Tibial artery (tissue), 4 donors: ENCODE data around the gene MYO9A.
"Not testable (repeated sequence)": the region's sequence is repeated elsewhere in the genome, so short reads cannot be mapped to it uniquely, and the experiment has no call there.

Experiments used
- DNase-seq, 2 donors: peaks; one replicate each; pipeline ENCODE4 v3.0.0-alpha.2; 2019
- H3K27ac ChIP-seq, 2 donors: fragments of 200-600 bp; sonication (generic) in 1 of 2; 1 replicate in 1 of 2; 2 replicates in 1 of 2; pipeline ENCODE4 v1.5.1; 2018 to 2019; ENCODE audit warnings: mild to moderate bottlenecking in 1 of 2
- H3K27me3 ChIP-seq, 2 donors: fragments of 200-600 bp; sonication (generic) in 1 of 2; one replicate each; pipeline versions ENCODE4 v1.5.1 to v1.6.0; 2016 to 2019
- H3K36me3 ChIP-seq, 3 donors: fragments of 200-600 bp; sonication (generic) in 2 of 3; one replicate each; pipeline ENCODE4 v1.5.1; 2016 to 2019; ENCODE audit warnings: mild to moderate bottlenecking in 2 of 3
- H3K4me1 ChIP-seq, 4 donors: fragments of 200-600 bp; sonication (generic) in 2 of 4; 1 replicate in 3 of 4; 2 replicates in 1 of 4; pipeline ENCODE4 v1.5.1; 2016 to 2019
- H3K4me3 ChIP-seq, 2 donors: fragments of 200-600 bp; sonication (generic) in 1 of 2; 1 replicate in 1 of 2; 2 replicates in 1 of 2; pipeline ENCODE4 v1.5.1; 2018 to 2019; ENCODE audit warnings: mild to moderate bottlenecking in 2 of 2
- H3K9me3 ChIP-seq, 3 donors: fragments of 200-600 bp; sonication (generic) in 1 of 3; one replicate each; pipeline ENCODE4 v1.5.1; 2016 to 2019
- CTCF ChIP-seq, 2 experiments: fragments of 200-600 bp in 1 of 2; fragments of 450-650 bp in 1 of 2; IDR thresholded peaks; one replicate each; pipeline ENCODE4 v1.5.1; 2017 to 2019; ENCODE audit warnings: antibody characterized with exemption in 2 of 2, mild to moderate bottlenecking in 1 of 2, moderate library complexity in 1 of 2
- intact Hi-C: fragments of 100-400 bp; cut with DNase I; formaldehyde crosslinking; loops from one replicate; pipeline ENCODE4 v1.15.0; 2023; ENCODE audit warnings: low total_unique reads

Gene MYO9A

GRCh38 chr15:72110355-72110754 is 7.6 kb downstream of the MYO9A start:
- Histone ChIP-seq H3K36me3 (no peaks in the 10 kb centered on the region), H3K4me3 (no peak overlapping the region), H3K27ac (no peak overlapping the region), H3K9me3 (no peaks in the 10 kb centered on the region), H3K4me1 (peaks cover 0 to 43% (median 9%) of the 10 kb centered on the region in 4 donors), H3K27me3 (no peaks in the 10 kb centered on the region)
- intact Hi-C loops: loop anchor here (5.0 to 10.0 kb wide), 2 partner anchors 124 to 1453 kb away; partner anchors contain the start of gene PKM
- no peak for DNase-seq
- TF ChIP-seq CTCF (IDR thresholded peaks at IDR 0.05): no peak

GRCh38 chr15:72106068-72106467 is 11.9 kb downstream of the MYO9A start:
- Histone ChIP-seq H3K36me3 (no peaks in the 10 kb centered on the region), H3K27ac (no peak overlapping the region), H3K9me3 (no peaks in the 10 kb centered on the region), H3K27me3 (no peaks in the 10 kb centered on the region), H3K4me1 (peaks cover 0 to 37% (median 10%) of the 10 kb centered on the region in 4 donors), H3K4me3 (no peak overlapping the region)
- TF ChIP-seq CTCF (IDR thresholded peaks at IDR 0.05): no peak
- DNase-seq: no peak
- intact Hi-C loops: no loop called here

GRCh38 chr15:72105111-72105510 is 12.8 kb downstream of the MYO9A start:
- intact Hi-C loops: no loop called here
- H3K36me3 ChIP-seq: no peaks in the 10 kb centered on the region
- TF ChIP-seq CTCF (IDR thresholded peaks at IDR 0.05): no peak
- no peaks in the 10 kb centered on the region for H3K9me3 ChIP-seq
- DNase-seq: no peak
- no peak overlapping the region for H3K27ac ChIP-seq
- no peak overlapping the region for H3K4me3 ChIP-seq
- no peaks in the 10 kb centered on the region for H3K27me3 ChIP-seq
- peaks cover 0 to 37% (median 10%) of the 10 kb centered on the region in 4 donors for H3K4me1 ChIP-seq

GRCh38 chr15:72100551-72100950 is 17.4 kb downstream of the MYO9A start:
- H3K4me3 ChIP-seq, H3K36me3 ChIP-seq, H3K9me3 ChIP-seq, H3K27ac ChIP-seq, DNase-seq, H3K27me3 ChIP-seq, intact Hi-C loops: not testable (repeated sequence)
- peaks cover 0 to 24% (median 8%) of the 10 kb centered on the region in 4 donors for H3K4me1 ChIP-seq

- peaks cover 0 to 21% (median 8%) of the 10 kb centered on the region in 4 donors for H3K4me1 ChIP-seq
- no peaks in the 10 kb centered on the region for H3K36me3 ChIP-seq
- no peak overlapping the region for H3K4me3 ChIP-seq
- intact Hi-C loops: no loop called here
- TF ChIP-seq CTCF (IDR thresholded peaks at IDR 0.05): no peak
- H3K27ac ChIP-seq: no peak overlapping the region
- no peaks in the 10 kb centered on the region for H3K9me3 ChIP-seq
- H3K27me3 ChIP-seq: no peaks in the 10 kb centered on the region
- DNase-seq: no peak
Observed at GRCh38 chr15:72099155-72099554, 18.8 kb downstream of the MYO9A start.

- H3K27ac ChIP-seq: no peak overlapping the region
- intact Hi-C loops: no loop called here
- no peak overlapping the region for H3K4me3 ChIP-seq
- no peaks in the 10 kb centered on the region for H3K9me3 ChIP-seq
- H3K4me1 ChIP-seq: peaks cover 0 to 10% (median 2%) of the 10 kb centered on the region in 4 donors
- no peak for TF ChIP-seq CTCF (IDR thresholded peaks at IDR 0.05)
- H3K36me3 ChIP-seq: no peaks in the 10 kb centered on the region
- H3K27me3 ChIP-seq: no peaks in the 10 kb centered on the region
- DNase-seq: no peak
Observed at GRCh38 chr15:72098040-72098439, 19.9 kb downstream of the MYO9A start.
